Smooth muscle cell of the brain vasculature (primary cell): ENCODE results near the gene EPHA2.
"Not testable (repeated sequence)": the region's sequence is repeated elsewhere in the genome, so short reads cannot be mapped to it uniquely, and the experiment has no call there.

ENCODE experiments used
- DNase-seq: peaks from one replicate; pipeline ENCODE4 v3.0.0-alpha.2; 2012; ENCODE audit warnings: low read depth, low spot score

EPHA2 gene

DNA sequence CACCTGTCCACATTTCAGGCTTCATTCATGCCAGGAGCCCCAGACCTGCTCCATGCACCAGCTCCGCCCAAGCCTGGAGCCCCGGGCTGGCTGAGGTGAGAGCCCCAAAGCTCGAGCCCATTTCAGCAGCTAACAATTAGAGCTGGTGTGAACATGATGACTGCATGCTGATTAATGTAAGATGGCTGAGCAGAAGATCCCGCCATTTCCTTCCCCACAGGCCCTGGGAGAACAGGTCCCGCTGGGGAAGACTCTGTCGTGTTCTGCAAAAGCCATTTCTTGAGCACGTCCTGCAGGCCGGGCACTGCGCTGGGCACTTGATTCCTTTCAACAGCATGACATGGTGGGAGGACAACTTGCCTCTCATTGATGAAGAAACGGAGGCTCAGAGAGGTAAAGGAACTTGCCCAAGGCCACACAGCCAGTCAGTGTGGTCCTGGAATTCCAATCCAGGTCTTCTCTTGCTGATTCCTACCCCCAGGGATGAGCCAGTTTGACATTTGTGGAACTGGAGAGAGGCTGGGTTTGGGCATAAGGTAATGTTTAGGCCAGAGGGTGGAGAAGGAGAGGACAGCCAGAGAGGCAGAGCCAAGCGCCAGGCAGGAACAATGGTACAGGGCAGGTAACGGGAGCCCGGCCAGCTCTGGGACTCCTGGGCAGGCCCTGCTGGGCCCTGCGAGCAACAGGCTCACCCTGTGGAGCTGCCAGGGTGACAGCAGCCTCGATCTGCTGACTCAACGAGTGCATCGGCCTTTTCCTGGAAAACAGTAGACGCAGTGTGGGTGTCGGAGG is 28.1 kb upstream of the EPHA2 start:
- no peak for DNase-seq

DNA sequence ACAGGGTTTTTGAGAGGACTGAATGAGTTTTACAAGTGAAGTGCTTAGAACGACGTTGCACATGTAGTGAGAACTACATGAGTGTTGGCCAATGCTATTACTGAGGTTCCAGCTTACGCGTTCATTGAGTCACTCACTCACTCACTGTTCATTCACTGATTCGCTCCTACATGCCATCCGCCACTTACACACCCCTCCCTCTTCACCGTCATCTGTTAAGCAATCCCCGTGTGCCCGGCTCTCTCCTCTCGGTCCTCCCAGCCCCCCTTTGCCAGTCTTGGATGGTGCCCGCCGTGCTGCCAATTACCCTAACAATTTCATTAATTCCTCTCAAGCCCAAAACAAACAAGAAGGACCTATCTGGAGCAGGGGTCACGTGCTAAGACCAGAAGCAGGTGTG is 27.3 kb upstream of the EPHA2 start:
- DNase-seq, result no peak

DNA sequence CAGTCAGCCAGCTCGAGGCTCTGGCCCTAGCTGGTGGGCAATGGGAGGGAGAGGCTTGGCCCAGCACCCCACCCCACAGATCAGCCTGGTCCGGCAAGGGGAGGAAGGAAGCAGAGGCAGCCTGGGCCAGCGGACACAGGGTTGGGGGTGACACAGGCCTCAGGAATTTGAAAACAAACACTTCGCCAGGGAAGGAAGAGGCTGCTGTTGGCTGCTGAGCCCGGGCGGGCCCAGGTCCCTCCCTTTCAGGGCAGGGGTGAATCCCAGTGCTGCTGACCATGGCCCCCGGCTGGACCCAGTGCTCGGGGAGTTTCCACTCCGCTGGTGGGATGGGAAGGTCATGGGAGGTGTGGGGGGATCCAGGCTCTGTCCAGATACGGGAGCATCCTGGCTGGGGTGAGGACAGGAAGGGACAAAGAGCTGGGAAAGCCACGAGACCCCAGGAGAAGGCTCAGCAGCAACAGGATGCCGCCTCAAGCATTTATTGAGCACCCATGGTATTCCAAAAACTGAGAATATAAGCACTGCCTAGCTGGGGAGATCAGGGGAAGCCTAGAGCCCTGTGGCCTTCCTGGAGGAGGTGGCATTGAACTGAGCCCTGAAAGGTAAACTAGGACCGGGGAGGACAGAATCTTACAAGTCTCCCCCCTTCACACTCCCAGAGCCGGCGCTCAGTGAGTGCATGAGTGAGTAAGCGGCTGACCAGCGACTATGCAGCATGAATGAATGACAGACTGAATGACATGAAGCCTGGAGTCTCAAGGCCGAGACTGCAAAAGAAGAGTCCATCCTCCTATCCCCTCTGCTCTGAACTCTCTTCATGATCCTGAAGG is 26.2 kb upstream of the EPHA2 start:
- DNase-seq, result peak; percentile 70

DNA sequence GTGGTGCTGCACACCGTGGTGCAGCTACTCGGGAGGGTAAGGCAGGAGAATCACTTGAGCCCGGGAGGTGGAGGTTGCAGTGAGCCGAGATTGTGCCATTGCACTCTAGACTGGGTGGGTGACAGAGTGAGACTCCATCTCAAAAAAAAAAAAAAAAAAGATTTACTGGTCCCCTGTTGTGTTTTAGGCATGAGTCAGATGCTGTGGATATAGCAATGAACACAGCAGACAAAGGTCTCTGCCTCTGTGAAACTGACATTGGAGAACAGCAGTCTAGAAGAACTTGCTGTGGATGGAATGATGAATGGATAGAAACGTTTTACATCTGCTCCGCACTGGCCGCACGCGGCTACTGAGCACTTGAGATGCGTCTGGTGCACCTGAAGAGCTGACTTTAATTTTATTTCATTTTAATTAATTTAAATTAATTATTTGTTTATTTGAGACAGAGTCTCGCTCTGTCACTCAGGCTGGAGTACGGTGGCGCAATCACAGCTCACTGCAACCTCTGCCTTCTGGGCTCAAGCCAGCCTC is 24.5 kb upstream of the EPHA2 start:
- no peak for DNase-seq

DNA sequence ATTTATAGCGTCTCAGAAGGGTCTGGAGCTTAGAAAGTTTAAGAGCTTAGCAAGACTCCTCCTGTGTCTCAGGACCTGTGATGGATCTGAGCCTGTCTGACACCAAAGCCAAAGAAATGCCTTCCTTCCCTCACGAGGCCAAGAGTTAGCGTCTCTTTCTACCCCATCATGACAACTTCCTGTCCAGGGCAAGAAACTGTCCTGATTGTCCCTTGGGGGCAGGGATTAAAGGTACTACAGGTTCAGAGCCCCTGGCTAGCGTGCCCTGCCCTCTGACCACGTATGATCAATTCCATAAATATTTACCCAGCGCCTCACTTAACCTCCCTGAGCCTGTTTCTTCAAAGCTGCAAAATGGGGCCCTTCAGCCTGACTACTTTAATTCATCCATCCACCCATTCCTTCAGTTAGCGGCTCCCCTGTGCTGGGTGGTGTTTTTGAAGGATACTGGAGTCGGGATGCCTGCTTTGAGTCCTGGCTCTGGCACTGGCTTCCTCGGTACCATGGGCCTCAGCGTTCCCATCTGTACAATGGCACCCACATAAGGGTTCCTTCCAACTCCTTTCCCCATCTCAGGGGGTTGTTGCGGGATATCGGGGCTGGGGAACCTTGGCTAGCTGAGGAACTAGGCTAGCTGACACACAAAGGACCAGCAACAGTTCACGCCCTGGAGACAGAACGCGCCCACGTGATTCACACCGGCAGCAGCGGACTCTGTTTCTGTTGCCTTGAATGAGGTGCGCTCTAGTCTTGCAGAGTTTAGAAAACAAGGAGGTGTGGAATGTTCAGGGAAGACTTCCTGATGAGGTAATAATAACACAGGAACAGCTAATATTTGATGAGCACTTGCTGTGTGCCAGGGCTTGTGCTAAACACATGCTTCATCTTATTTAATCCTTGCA is 23.0 kb upstream of the EPHA2 start:
- DNase-seq, result no peak

DNA sequence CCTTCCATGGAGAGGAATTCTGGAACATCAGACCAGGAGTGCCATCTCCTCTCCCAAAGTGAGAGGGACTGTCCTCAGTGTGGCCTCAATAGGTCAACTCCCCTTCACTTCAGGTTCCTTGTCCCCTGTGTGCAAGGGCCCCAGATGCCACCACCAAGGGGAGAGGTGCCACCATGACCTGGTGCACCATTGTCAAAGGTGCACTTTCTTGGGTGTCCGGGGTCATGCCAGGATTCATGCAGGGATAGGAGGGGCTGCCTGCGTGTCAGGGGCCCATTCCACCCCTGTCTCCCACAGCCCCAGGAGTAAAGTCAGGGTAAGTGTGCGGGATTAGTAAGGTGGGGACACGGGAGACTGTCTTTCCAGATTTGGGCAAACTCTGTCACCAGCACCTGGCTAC is 21.4 kb upstream of the EPHA2 start:
- DNase-seq, result no peak

DNA sequence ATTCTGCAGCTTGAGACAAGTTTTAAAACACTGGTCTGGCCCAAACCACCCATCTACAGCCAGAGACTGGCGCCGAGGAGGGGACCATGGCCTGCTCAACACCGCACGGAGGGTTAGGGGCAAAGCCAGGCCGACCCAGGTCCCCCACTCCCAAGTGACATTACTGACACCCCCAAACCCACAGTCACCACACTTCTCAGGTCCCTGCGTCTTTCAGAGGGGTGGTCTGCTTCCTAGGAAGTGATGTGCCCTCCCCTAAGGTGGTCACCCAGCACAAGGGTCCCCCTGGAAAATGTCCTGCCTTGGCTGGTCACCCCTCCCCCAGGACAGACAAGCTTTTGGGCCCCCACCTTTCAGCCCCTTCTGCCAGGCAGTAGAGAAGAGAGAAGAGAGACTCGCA is 20.8 kb upstream of the EPHA2 start:
- DNase-seq, result no peak

DNA sequence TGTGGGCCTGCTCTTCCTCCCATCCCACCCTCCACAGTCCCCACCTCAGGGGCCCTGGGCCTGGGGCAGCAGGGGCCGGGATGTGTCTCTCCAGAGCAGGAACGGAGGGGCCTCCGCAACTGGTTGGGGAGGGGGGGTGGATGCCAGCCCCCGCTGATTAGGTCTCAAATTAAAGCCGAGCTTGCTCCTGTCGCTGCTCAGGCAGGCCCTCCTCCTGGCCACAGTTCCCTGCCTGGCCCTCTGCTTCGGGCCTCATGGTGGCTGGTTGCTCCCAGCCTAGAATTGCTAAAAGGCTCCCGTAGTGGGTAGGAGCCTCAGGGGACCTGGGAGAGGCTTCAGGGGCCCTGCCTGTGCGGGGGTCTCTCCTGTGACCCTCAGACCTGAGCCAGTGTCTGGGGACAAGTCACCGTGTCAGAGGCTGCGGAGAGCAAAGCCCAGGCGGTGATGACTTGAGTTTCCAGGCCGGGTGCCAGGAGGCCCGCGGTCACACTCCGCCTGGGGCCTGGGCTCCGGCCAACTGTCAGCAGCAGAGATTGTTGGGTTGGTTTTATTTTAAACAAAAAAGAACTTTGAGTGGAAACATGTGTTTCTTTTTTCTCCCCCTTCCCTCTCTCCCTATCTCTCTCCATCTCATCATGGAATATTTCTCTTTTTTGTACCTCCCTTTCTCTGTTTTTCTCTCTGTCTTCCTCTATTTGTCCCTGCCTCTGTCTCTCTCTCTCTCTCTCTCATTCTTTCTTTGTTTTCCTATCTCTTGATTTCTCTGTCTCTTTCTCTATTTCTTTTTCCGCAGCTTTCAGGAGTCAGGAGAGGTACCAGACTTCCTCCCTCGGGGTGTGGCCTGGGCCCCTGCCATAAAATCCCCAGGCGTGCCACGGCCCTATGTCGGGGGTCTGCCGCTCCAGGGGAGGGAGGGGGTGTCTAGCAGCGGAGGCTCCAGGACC is 20.0 kb upstream of the EPHA2 start:
- DNase-seq, result peak; percentile 83

DNA sequence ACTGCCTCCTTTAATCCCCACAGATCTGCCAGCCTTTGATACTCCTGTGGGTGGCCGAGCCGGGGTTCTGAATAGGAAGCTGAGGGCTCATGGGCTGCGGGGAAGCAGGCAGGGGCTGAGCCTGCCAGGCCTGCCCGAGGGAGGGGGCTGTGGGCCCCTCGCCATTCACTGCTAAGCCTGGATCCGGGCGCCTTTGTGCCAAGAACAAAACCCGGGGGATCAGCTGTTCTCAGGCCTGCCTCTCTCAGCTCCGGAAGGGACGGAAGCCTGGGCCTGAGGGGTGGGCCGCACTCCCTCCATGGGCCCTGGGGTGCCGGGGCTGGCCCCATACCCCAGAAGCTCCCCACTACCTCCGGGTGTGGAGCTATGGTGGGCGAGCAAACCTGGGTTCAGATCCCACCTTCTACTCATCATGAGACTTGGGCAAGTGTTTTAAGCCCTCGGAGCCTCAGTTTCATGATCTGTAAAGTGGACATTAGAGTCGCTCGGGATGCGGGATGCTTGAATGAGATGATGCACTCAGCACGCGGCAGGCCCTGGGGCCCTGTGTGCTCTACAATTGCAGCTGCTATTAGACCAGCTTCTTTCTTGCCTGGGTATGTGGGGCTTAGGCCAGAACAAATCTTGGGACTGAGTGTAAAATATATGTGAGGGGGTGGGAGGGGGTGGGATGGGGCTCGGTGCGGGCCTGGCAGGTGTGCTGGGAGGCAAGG is 19.2 kb upstream of the EPHA2 start:
- no peak for DNase-seq

DNA sequence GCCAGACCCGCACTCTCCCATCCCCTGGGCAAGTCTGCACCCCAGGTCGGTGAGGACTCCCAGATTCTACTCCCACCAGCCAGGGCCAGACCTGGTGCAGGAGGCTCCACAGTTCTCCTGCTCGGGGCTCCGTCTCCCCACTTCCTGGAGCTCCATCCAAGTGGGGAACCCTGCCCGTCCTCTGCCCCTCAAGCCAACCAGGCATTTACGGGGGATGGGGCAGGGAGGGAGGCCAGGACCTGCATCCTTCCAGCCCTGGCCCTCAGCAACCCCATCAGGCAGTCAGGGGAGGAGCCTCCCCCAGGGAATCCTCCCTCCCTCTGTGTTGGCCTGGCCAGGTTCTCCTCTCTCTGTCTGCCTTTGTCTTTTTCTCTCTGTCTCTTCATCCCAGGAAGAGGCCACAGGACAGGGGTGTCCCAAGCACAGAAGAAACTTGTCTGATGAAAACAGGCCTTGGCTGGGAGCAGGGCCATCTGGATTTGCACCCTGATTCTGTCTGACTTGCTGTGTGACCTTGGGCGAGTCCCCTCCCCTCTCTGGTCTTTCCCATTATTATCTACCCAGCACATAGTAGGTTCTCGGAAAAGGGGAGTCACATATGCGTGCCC is 18.5 kb upstream of the EPHA2 start:
- DNase-seq, result no peak

DNA sequence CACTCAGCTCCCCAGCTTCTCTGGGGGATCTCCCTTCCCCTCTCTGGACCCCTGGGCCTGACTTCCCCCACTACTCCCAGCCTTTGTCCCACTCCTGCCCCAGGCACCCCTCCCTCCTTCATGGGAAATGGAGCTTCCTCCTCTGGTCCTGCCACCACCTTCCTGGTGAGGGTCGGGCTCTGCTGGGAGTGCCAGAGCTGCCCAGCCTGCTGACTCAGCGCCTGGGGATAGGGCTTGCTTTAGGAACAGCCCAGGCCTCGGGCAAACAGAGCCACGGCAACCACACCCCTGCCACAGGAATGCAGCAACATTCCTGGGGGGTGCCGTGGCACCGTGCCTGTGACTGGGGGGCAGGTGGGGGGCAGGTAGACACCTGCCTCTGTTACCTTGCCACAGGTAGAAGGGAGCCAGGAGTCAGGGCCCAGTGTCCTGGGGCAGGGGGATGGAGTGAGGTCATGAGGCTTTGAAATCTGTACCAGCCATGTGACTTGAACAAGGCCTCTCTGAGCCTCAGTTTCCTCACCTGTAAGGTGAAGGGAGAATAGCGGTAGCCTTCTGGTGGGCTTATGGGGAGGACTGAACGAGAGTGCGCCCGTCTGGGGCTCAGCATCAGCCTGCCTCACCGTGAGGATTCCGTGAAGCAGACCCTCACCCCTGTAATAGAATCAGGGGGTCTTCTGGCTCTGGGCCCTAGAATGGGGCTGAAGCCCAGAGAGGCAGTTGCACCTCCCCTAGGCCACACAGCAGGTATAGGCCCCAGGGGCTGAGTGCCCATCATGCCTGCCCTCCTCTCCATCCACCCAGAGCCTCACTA is 17.8 kb upstream of the EPHA2 start:
- DNase-seq, result no peak

DNA sequence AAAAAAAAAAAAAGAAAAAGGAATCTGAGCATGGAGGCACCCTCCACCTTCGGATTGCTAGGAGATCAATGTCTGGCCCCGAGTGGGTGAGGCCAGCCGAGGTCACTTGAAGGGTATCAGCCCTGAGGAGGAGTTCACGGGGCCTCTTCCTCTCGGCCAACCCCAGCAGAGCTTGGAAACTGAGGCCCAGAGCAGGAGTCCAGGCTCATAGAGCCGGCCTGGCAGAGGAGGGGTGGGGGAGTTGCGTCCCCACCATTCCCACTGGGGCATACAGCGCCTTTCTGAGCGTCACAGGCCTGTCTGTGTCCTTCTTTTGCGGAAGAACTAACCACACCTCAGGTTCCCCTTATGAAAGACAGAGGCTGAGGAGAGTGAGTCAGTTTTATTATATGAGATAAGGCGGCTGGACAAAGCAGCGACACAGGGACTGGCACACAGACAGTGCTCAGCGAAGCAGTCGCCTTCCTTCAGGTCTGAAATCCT is 17.1 kb upstream of the EPHA2 start:
- DNase-seq, result no peak

DNA sequence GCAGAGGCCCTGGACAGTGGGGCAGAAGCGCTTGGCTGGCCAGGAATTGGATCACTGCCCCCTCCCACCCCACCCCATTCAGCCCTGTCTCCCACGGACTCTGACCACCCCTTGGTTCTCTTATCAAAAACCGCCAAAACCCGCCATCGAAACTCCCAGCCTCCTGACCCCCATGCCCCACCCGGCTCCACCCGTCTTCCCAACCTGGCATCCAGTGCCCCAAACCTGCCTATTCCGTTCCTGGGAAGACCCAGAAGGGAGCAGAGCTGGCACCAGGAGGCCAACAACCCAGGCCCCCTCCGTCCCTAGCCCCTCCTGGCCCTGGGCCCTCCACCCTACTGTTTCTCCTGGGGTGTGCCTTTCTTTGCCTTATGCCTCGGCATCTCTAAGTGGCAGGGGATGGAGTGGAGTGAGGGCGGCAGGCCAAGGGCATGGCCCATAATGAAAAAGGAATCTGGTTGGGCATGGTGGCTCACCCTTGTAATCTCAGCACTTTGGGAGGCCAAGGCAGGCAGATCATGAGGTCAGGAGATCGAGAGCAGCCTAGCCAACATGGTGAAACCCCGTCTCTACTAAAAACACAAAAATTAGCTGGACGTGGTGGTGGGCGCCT is 16.5 kb upstream of the EPHA2 start:
- DNase-seq, result no peak

DNA sequence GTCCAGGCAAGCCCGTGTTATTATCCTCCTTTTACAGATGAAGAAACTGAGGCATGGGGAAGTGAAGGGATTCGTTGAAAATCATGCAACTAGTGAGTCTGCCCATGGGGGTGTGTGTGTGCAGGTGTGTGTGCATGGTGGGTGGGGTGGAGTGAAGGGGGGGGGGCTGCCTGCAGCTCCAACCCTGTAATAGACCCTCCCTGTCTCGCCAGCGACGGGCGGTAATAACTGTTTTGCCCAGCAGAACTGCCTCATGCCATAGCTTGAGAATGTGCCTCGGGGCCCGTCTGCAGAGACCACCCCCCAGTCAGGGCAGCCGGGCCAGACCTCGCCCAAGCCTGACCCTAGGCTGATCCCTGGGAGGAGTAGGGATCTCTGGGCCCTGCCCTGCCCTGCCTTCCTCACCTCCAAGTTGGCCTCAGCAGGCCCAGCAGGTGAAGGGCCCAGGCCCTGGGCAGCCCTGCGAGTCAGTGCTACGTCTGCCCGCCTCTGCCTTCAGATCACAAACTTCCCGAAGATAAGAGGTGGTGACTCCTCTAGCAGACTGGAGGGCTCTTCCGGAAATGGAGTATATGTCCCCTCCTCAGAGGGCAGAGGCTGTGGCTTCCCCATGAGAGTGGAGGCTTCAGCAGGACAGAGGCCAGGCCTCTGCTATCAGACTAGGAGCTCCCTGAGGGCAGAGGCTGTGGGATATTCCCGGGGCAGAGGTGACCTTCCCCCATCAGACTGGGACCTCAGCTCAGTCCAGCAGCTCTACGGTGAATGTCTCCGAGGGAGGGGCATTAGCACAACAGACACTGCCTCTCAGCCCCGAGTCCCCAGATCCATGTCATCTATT is 15.7 kb upstream of the EPHA2 start:
- DNase-seq, result no peak

DNA sequence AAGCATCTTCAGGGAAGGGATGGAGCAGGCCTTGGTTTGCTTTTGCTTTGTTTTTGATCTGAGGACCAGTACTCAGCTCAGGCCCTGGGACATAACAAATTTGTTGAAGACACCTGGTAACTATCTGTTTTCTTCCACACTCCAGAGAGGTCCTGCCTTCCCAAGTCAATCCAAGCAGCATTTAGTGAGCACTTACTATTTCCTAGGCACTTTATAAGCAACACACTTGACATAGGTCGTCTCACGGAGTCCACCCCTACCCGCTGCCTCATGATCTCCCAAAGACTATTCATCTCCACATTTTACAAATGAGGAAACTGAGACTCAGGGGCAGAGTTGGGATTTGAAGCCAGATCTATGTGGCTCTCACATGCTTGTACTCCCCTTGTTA is 14.4 kb upstream of the EPHA2 start:
- DNase-seq, result no peak

DNA sequence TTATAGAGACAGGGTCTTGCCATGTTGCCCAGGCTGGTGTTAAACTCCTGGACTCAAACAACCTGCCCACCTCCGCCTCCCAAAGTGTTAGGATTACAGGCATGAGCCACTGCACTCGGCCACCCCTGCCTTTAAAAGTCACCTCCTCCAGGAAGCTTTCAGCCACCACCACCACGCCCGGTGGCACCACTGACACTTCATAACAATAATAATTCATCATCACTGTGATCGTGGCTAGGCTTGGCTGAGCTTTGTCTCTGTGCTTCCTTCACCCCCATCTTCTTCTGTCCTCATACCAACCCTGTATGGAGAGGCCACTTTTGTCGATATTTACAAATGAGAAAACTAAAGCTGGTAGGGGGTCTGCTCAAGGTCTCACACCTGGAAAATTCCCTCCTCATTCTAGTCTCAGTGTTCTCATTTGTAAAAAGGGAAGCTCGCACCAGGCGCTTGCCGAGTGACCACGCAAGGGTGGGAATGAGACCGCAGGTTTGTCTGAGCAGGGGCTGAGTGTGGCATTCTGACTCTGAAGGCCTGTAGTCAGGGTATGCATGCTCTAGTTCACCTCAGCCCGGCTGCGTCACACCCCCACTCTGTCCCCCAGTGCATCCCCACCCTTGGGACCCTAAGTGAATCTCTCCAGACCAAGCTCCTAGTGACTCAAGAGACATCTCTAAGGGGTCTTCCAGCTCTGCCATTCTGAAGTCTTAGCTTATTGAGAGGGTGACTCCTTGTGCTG is 12.9 kb upstream of the EPHA2 start:
- no peak for DNase-seq

DNA sequence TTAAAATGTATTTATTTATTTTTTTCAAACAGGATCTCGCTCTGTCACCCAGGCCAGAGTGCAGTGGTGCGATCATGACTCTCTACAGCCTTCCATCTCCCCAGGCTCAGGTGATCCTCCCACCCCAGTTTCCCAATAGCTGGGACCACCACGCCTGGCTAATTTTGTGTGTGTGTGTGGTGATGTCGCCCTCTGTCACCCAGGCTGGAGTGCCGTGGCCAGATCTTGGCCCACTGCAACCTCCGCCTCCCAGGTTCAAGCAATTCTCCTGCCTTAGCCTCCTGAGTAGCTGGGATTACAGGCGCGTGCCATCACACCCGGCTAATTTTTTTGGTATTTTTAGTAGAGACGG is 12.3 kb upstream of the EPHA2 start:
- DNase-seq, result not testable (repeated sequence)
